ENCODE measurements around the gene AFG1L.
A peak's percentile ranks its signal among the peaks of the same experiment; 100 is the strongest.
"Not testable (repeated sequence)": the region's sequence is repeated elsewhere in the genome, so short reads cannot be mapped to it uniquely, and the experiment has no call there.

The AFG1L gene

DNA sequence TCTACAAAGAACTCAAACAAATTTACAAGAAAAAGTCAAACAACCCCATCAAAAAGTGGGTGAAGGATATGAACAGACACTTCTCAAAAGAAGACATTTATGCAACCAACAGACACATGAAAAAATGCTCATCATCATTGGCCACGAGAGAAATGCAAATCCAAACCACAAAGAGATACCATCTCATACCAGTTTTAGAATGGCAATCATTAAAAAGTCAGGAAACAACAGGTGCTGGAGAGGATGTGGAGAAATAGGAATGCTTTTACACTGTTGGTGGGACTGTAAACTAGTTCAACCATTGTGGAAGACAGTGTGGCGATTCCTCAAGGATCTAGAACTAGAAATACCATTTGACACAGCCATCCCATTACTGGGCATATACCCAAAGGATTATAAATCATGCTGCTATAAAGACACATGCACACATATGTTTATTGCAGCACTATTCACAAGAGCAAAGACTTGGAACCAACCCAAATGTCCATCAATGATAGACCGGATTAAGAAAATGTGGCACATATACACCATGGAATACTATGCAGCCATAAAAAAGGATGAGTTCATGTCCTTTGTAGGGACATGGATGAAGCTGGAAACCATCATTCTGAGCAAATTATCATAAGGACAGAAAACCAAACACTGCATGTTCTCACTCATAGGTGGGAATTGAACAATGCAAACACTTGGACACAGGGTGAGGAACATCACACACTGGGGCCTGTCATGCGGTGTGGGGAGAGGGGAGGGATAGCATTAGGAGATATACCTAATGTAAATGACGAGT lies 121.4 kb downstream of the AFG1L start:
- DNase-seq (ENCODE audit: low read depth): not testable (repeated sequence)

DNA sequence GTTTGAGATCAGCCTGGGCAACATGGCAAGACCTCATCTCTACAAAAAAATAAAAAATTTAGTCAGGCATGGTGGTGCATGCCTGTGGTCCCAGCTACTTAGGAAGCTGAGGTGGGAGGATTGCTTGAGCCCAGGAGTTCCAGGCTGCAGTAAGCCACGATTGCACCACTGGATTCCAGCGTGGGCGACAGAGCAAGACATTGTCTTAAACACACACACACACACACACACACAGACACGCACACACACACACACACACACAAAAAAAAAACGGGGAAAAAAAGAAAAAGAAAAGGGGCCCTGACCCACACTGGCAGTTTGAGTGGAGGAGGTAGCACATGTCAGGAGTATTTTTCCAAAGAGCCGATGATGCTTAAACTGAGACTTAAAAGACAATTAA lies 122.2 kb downstream of the AFG1L start:
- peak; percentile 16 for DNase-seq (ENCODE audit: low read depth)

DNA sequence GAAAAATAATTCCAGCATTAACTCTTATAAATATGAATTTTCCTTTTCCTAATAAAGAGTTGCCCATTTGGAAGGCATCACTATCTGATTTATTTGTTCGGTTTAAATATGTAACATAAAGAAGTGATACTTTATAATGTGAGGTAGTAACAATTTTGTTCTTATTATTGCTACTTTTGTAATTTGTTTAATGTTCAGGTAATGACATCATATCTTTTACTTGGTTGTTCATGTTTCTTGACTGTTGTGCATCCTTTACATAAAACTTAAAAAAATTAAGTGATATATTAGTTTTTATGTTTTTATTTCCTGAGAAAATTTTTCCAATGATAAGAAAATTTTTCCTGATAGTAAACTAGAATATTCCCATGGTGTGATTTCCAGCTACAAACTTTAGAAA lies 124.6 kb downstream of the AFG1L start:
- no peak for DNase-seq (ENCODE audit: low read depth)

DNA sequence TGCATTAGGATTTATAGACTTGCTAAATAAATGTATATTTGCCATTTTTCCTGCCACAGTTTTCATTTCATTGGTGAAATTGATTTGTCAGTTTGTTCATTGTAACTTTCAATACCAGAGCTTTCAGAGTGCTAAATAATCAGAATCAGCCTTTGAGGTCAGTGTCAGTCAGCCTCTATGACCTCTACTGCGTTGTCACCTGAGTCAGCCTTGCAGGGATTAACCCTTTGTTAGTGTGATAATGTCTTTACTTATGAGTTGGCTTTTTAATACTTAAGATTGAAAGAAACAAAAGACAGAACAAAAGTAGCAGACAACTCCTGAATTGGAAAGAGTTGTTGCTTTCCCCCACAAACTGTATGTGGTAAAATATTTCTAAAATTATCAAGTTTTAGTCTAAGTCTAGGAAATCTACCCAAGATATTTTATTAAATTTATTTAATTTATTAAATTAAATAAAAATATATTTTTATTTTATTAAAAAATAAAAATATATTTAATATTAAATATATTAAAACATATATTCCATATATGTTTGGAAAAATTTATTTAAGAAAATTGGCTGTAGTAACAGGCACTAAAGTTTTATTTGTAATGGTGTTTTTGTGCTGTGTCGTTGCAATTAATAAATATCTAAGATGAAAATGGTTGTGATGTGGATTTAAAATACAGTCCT lies 125.2 kb downstream of the AFG1L start:
- DNase-seq (ENCODE audit: low read depth): no peak

DNA sequence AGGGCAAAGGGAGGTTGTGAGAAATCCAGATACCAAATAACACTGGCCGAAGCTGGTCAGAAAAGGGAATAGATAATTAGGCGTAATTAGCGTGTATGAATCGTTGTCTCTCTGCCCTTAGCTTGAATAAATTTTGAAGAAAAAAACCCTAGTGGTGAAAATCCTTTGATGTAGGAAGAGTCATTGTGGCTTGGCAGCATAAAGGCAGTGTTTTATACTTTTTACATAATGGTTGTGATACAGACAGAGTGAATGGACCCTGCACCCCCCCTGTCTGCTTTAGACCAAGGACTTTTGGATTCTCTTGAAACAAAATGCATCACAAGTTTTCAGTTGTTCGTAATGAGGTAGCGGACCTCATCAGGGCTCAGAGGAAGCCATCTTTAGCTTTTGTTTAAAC lies 126.5 kb downstream of the AFG1L start:
- no peak for DNase-seq (ENCODE audit: low read depth)

DNA sequence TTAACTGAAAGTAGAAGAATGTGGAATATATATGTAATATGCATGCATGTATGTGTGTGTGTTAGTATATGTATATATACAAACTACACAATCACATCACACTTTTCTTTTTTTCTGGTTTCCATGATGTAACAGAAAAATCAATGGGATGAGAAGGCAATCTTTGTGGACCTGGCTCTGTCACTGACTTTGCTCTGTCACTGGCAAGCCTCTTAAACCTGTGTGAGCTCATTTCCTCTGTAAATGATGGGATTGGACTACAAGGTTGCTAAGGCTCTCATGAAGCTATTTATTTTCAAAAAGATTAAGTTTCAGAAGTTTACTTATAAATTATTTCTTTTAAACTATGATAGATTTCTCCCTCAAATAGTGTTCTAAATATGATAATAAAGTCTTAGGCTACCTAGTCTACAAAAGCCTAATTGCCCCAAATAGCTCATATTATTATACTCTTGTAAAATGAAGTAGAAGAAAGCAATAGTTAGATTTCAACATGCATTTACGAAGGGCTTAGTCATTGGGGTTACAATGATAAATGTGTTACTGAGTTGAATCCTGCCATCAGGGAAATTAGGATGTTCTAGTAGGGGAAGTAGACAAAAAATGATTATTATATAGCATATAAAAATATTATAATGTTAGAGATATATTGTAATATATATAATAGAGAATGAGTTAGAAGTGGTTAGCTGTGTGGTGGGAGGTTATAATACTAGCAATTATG lies 129.3 kb downstream of the AFG1L start:
- DNase-seq (ENCODE audit: low read depth): no peak

DNA sequence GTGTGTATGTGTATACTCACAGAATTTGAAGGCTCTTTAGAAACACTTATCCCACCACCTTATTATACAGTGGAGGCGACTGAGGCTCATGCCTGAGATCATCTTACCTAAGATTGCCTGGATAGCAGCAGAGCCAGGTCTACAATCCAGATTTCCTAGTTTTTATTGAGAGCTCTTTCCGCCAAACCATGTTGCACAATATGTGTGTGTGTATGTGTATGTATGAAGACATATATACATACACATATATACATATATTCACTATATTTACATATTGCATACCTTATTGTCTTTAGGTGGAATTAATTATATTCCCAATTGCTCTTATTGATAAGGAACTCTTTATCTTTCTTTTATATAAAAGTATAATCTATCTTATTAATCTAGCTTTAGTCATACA lies 130.6 kb downstream of the AFG1L start:
- no peak for DNase-seq (ENCODE audit: low read depth)

DNA sequence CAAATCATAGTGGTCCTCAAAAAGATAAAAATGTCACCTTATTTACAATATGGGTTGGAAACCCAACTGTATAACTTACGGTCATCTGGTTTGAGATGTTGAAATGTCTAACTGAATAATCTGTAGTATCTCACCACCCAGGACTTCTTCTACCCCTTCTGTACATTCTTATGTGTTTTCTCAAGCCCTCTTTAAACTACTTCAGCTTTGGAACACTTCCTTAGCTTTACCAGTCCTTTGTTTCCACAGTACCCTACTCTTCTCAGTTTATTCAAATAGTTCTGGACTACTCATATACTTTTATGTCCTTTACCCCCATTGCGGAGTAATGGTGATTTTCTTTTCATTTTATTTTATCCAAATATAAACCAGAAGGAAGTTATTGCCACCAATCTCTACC lies 137.3 kb downstream of the AFG1L start:
- no peak for DNase-seq (ENCODE audit: low read depth)

DNA sequence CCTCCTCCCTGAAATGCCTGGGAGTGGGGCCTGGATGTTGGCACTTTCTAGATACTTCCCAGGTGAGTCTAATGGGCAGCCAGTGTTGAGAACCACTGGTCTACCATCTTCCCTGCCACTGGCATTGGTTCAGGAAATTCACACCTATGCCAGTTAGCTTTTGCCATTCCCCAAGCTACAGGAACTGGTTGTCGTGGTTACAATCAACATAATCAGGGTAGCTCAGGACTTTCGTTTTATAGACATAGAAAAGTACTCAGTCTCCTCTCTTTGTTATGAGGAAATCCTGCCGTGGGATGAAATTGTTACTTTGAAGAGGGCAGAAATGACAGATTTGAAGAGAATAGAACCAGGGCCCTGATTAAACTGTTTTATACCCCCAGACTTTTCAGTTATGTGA lies 137.9 kb downstream of the AFG1L start:
- DNase-seq (ENCODE audit: low read depth): no peak

DNA sequence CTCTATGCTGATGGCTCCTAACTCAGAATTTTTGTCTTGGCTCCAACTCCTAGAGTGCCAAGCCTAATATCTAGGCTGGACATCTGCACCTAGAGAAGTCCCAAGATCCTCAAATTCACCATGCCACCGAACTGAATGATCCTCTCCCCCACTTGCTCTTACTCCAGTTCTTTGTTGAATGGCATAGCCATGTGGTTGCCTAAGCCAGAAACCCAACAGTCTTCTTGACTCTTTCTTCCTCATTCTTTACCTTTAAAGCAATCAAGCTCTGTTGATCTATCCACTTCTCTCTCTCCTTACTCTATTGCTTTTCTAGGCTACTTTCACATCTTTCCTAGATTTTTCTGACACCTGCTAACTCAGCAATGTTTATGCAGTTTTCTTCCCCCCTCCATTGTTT lies 139.4 kb downstream of the AFG1L start:
- DNase-seq (ENCODE audit: low read depth): no peak

DNA sequence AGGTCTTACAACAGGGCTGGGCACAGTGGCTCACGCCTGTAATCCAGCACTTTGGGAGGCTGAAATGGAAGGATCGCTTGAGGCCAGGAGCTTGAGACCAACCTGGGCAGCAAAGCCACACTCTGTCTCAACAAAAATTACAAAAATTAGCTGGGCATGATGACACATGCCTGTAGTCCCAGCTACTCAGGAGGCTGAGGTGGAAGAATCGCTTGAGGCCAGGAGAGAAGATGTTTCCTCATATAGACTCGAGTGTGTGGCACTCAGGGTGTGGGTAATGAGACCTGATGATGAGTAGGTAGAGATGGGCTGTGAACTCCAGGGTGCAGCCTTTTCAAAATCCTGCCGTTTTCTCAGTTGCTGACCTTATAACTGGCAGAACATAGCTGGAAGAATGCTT lies 140.5 kb downstream of the AFG1L start:
- no peak for DNase-seq (ENCODE audit: low read depth)

DNA sequence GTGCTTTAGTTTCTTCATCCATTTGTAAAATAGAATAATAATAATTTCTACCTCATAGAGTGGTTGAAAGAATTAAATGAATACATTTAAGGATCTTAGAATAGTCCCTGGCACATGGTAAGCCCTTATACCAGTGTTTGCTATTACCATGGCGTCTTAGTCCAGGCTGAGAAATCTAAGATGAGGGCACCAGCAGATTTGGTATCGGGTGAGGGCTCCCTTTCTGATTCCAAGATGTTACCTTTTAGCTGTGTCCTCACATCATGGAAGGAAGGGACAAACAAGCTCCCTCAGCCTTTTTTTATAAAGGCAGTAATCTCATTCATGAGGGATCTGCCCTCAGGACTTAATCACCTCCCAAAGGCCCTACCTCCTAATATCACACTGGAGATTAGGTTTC lies 141.9 kb downstream of the AFG1L start:
- DNase-seq (ENCODE audit: low read depth): no peak

DNA sequence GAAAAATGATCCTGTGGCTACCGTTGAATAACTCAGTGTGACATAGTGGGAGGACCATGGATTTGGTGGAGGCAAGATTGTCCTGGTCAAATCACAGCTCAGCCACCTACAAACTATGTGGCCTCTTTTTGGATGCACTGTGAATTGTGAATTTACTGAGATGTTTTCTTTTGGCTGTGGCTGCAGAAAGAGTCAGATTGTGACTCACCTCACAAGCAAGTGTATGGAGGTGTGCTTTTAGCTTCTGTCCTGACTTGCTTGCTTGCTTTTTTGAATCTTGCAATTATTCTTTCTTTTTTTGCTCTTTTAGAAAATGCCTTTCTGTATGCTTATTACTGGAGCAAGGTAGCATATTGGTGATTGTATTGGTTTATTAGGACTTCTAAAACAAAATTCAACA lies 143.0 kb downstream of the AFG1L start:
- no peak for DNase-seq (ENCODE audit: low read depth)

DNA sequence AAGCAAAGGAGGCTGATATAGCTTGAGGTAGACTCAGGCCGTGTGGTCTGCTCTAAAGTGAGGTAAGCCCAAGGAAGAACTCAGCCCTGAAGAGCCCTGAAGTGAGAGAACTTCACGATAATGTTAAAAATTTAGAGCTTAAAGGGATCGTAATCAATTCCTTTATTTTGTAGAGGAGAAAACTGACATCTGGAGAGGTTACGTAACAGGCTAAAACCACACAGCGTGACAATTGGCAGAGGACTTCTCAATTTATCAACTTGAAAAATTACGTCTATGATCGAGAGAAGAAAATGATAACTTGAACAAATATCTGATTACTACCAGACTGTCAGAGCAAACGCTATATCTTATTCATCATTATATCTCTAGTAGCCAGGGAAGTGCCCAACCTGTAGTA lies 144.1 kb downstream of the AFG1L start:
- no peak for DNase-seq (ENCODE audit: low read depth)

DNA sequence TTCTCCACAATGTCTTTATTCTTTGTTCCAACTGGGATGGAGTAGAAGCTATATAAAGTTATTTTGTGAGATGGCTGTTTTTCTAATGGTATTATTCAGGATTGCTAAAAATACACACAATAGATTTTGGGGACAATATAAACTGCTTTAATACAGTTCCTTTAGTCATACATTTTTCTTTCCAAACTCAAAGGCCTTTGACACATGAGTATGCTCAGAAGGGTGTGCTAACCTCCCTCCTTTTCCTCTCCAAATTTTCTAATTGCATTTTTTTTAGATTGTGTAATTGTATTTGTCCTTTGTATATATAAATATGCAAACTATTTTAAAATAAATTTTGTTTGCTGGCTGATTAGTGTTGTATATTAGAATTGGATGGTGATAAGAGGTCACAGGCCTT lies 146.3 kb downstream of the AFG1L start:
- DNase-seq (ENCODE audit: low read depth): peak; percentile 19

DNA sequence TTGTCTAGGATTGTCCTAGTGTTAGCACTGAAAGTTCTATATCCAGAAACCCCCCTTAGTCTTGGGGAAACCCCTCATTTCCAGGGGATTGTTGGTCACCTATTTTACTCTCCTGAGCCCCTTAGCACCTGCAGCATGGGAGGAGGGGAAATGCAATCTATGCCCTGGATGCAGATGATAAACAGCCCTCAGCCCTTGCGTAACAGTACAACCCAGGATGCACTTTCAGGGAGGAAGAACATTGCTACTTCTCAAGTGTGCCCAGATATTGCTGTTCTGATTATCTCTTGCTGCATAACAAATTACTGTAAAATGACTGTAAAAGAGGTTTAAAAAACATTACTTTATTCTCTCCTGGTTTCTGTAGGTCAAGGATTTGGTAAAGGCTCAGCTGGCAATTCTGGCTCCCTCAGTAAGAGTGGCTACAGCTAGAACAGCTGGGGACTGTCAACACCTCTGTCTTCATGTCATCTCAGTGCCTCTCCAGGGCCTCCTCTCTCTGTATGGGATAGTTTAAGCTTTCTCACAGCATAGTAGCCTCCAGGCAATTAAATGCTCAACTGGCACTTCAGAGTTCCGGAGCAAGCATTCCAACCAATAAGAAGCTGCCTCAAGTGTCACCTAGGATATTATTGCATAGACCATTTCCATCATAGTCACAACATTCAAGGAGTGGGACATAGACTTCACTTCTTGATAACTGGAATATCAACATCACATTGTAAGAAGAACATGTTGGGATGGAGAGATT lies 148.1 kb downstream of the AFG1L start:
- no peak for DNase-seq (ENCODE audit: low read depth)

DNA sequence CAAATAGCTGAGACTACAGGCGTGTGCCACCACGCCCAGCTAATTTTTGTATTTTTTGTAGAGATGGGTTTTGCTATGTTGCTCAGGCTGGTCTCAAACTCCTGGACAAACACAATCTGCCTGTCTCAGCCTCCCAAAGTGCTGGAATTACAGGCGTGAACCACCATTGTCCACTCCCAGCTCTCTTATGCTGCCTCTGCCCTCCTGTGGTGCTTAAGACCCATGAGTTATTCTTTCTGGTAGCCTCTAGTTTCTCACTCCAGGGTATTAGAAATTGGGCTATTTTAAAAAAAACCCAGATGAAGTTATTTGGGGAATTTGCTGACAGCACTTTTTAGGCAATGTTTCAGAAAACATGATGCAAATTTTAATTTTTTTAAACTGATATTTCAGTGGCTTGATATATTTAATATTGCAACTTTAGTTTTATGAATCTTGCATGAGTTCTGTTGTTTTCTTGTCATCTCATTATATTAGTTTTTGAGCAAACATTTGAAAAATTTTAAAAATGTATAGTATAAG lies 151.8 kb downstream of the AFG1L start:
- DNase-seq (ENCODE audit: low read depth): peak; percentile 10

DNA sequence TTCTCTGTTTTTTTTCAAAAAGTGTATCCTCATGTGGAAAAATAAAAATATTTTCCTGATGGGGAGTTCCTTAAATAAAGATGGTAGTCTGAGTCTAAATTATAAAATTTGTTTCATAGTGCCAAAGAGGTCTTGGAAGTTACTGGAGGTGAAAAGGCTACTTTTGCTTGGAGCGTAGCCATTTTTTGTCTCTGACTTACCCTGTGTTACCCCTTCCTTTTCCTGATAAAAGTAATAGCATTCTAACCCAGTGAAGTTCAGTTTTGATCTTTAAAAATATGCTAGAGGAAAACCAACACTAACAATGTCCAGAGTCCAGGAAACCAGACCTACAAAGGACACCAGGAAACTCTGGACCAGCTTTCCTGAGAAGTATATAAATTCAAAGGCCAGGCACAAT lies 153.6 kb downstream of the AFG1L start:
- DNase-seq (ENCODE audit: low read depth): no peak

DNA sequence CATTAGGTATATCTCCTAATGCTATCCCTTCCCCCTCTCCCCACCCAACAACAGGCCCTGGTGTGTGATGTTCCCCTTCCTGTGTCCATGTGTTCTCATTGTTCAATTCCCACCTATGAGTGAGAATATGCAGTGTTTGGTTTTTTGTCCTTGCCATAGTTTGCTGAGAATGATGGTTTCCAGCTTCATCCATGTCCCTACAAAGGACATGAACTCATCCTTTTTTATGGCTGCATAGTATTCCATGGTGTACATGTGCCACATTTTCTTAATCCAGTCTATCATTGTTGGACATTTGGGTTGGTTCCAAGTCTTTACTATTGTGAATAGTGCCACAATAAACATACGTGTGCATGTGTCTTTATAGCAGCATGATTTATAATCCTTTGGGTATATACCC lies 154.9 kb downstream of the AFG1L start:
- not testable (repeated sequence) for DNase-seq (ENCODE audit: low read depth)

DNA sequence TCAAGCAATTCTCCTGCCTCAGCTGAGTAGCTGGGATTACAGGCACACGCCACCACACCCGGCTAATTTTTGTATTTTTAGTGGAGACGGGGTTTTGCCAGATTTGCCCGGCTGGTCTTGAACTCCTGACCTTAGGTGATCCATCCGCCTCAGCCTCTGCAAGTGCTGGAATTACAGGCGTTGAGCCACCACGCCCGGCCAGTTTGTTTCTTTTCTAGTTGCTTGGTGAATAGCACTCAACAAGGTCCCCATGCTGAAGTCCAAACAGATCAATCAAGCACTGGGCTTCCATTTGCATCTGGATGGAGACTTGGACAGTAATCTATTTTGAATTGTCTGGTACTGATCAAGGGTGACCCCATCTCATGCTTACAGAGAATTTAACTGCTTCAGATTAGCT lies 157.0 kb downstream of the AFG1L start:
- DNase-seq (ENCODE audit: low read depth): no peak

DNA sequence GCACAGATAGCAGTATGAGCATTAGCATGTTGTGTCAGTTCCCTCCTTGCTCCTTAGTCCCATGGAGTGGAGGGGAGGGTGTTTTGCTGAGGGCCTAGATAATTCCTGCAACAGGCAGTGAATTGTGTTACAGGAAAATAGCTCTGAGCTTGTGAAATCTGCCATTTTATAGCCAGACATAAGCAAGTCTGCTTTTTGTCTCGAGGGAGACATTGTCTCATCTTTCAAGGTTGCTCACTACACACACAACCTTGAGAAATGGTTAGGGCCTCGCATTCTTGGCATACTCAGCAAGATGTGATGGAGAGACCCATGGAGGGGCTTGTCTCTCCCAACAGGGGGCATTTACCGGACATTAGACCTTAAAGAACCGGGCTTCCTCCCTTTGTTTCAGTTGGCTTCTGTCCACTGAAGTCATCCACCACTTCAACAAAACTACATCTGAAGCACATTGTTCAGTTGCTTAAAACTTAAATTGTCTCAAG lies 157.9 kb downstream of the AFG1L start:
- DNase-seq (ENCODE audit: low read depth): peak; percentile 7

DNA sequence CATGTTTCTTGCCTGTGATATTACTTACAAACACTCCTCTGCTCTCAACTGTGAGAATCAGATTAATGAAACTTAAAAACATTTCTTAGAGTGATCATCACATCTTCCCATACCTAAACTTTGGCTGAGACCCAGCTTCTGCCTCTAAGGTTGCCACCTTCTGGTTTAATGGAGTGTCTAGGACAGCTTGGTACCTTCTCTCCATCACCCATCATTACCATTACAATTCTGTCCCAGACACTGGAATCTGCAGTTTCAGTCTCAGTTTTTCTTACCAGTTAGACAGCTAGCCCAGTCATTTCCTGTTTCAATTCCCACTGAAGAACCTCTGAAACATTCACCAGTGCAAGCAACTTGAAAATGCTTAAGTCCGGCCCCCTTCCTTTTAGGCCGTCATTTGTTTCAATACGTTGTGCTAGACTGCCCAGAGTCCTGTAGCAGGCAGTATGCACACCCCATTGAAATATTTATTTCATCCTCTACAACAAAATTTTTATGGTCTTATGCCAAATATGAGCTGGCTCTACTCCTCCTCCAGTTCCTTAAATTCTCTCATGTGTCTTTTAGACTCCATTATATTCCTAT lies 158.8 kb downstream of the AFG1L start:
- DNase-seq (ENCODE audit: low read depth): peak; percentile 38
